Measurements from ENCODE around the gene RNF146. TPM values are rescaled to one million over a fixed set of nuclear protein-coding genes. Genes with fewer than 3 reads are reported as not detected.
A peak's percentile ranks its signal among the peaks of the same experiment; 100 is the strongest.

The RNF146 gene
- total and polyA plus RNA-seq, 5 donors from 2014 or later = 7.9 to 17.5 (median 14.0) TPM

DNA sequence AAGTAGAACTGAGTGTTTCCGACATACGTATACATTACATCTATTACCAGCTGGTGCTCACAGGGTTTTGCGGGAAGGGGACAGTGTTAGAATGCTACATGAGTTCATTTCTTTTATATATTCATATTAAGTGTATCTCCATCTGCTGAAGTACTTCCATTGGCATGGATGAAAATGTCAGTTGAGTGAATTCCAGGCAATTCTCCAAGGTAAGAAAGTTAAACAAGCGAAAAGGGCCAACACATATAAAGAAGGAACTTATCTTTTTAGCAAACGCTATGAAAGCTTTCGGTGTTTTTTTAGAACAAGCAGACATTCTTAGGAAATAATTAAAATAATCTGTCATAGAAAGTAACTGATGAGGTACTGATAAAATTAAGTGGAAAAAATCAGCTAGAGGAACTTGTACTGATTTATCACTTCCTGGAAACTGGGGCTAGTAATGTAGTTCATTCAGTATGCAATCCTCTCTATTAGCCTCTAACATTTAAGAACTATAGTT, 34.6 kb downstream of the RNF146 start:
- Mint-ChIP-seq H3K27ac (peak overlapping the region in 2 of 3 donors; percentile 15 to 43), H3K4me1 (peaks cover 31 to 43% (median 39%) of the 10 kb centered on the region in 4 donors), H3K36me3 (peaks cover 13% of the 10 kb centered on the region), H3K4me3 (no peak overlapping the region), H3K27me3 (no peaks in the 10 kb centered on the region), H3K9me3 (no peaks in the 10 kb centered on the region)
- Histone ChIP-seq H3K9me3 (ENCODE audit: control insufficient read depth in 2 of 2, low read length in 2 of 2) (no peaks in the 10 kb centered on the region), H3K4me3 (ENCODE audit: low read depth, low read length) (no peak overlapping the region), H3K4me1 (ENCODE audit: control insufficient read depth, insufficient read depth, low read length, poor library complexity, severe bottlenecking) (peaks cover 10% of the 10 kb centered on the region), H3K36me3 (ENCODE audit: control insufficient read depth, insufficient read depth, low read length) (peaks cover 10% of the 10 kb centered on the region), H3K27ac (ENCODE audit: insufficient read depth, low read length, poor library complexity, severe bottlenecking) (peak overlapping the region; percentile 6), H3K27me3 (ENCODE audit: control insufficient read depth, insufficient read depth, low read length) (no peaks in the 10 kb centered on the region)
- peak in 1 of 3 donors; percentile 8 for DNase-seq
- ATAC-seq (ENCODE audit: low read depth in 2 of 2) = no peak

DNA sequence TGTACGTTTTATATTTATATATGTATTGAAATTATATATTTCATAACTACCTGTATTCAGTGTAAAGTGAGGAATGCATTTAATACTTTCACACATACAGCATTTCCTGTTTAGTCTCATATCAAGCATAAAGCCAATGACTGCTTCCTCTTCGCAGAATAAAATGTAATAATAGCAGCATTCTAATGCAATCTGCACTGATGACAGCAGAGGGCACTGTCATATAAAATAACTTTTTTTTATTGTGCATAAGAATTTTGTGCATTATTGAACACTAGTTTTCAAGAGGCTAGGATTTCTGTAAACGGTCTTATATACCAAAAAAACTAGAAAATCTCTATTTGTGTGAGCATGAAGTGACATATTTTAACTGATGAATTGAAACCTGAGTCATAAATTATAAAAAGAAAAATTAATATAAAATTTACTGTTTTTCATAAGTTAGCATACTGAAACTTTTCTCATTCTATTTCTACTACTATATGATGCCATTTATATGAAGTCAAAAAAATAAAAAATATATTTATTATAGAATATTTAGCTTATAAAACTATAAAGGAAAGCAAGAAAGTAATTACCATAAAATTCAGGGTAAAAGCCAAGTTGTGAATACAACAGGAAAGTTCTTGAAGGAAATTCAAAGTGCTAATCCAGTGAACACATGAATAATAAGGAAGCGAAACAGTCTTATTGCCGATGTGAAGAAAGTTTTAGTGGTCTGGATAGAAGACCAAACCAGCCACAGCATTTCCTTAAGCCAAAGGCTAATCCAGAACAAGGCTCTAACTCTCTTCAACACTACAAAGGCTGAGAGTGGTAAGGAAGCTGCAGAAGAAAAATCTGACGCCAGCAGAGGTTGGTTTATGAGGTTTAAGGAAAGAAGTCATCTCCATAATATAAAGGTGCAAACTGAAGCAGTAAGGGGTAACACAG, 36.3 kb downstream of the RNF146 start:
- H3K9me3 ChIP-seq (ENCODE audit: control insufficient read depth in 2 of 2, low read length in 2 of 2) = no peaks in the 10 kb centered on the region
- H3K36me3 ChIP-seq (ENCODE audit: control insufficient read depth, insufficient read depth, low read length) = peaks cover 11% of the 10 kb centered on the region
- peaks cover 21% of the 10 kb centered on the region for H3K36me3 Mint-ChIP-seq
- peaks cover 0 to 4% (median 1%) of the 10 kb centered on the region in 7 donors for H3K9me3 Mint-ChIP-seq
- no peaks in the 10 kb centered on the region for H3K27me3 Mint-ChIP-seq
- no peak overlapping the region for H3K4me3 Mint-ChIP-seq
- peaks cover 10% of the 10 kb centered on the region for H3K4me1 ChIP-seq (ENCODE audit: control insufficient read depth, insufficient read depth, low read length, poor library complexity, severe bottlenecking)
- no peaks in the 10 kb centered on the region for H3K27me3 ChIP-seq (ENCODE audit: control insufficient read depth, insufficient read depth, low read length)
- ATAC-seq (ENCODE audit: low read depth in 2 of 2) (peak; percentile 92), DNase-seq (peak; percentile 15 to 78 (median 61))
- no peak overlapping the region for H3K4me3 ChIP-seq (ENCODE audit: low read depth, low read length)
- no peak overlapping the region for H3K27ac Mint-ChIP-seq
- H3K27ac ChIP-seq (ENCODE audit: insufficient read depth, low read length, poor library complexity, severe bottlenecking) = no peak overlapping the region
- H3K4me1 Mint-ChIP-seq = peaks cover 44 to 56% (median 45%) of the 10 kb centered on the region in 4 donors

DNA sequence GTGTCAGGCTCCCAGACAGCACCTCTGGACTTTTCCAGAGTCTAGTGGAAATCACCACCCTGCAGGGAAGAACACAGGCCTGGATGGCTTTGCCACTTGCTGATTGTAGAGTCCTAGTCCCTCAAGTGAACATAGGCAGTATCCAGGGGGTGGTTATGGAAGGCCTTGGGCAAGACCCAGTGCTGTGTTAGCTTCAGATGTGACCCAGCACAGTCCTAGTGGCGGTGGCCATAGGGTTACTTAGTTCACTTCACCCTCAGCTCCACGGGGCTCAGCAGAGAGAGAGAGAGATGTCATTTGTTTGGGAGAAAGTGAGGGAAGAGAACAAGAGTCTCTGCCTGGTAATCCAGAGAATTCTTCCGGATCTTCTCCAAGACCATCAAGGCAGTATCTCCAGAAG, 37.3 kb downstream of the RNF146 start:
- peaks cover 10% of the 10 kb centered on the region for H3K4me1 ChIP-seq (ENCODE audit: control insufficient read depth, insufficient read depth, low read length, poor library complexity, severe bottlenecking)
- H3K9me3 ChIP-seq (ENCODE audit: control insufficient read depth in 2 of 2, low read length in 2 of 2) = peaks cover 0 to 3% of the 10 kb centered on the region in 2 experiments
- H3K27ac ChIP-seq (ENCODE audit: insufficient read depth, low read length, poor library complexity, severe bottlenecking) = no peak overlapping the region
- H3K4me1 Mint-ChIP-seq = peaks cover 46 to 62% (median 52%) of the 10 kb centered on the region in 4 donors
- no peaks in the 10 kb centered on the region for H3K27me3 Mint-ChIP-seq
- peak overlapping the region in 1 of 3 donors; percentile 62 for H3K27ac Mint-ChIP-seq
- DNase-seq (no peak), ATAC-seq (ENCODE audit: low read depth in 2 of 2) (no peak)
- peaks cover 18% of the 10 kb centered on the region for H3K36me3 ChIP-seq (ENCODE audit: control insufficient read depth, insufficient read depth, low read length)
- no peaks in the 10 kb centered on the region for H3K27me3 ChIP-seq (ENCODE audit: control insufficient read depth, insufficient read depth, low read length)
- H3K4me3 ChIP-seq (ENCODE audit: low read depth, low read length) = no peak overlapping the region
- H3K4me3 Mint-ChIP-seq = no peak overlapping the region
- peaks cover 0 to 9% (median 2%) of the 10 kb centered on the region in 7 donors for H3K9me3 Mint-ChIP-seq
- peaks cover 29% of the 10 kb centered on the region for H3K36me3 Mint-ChIP-seq

DNA sequence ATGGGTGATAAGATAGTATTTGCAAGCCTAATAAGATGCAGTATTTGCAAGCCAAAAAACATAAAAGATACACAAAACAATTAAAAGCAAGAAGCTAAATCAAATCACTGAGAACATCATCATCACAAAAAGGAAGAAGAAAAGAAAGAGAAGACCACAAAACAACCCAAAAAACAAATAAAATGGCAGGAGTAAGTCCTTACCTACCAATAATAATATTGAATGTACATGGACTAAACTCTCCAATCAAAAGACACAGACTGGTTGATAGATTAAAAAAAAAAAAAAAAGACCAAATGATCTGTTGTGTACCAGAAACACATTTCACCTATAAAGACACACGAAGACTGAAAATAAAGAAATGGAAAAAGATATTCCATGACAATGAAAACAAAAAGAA, 39.1 kb downstream of the RNF146 start:
- Histone ChIP-seq H3K27ac (ENCODE audit: insufficient read depth, low read length, poor library complexity, severe bottlenecking) (no peak overlapping the region), H3K36me3 (ENCODE audit: control insufficient read depth, insufficient read depth, low read length) (peaks cover 20% of the 10 kb centered on the region), H3K27me3 (ENCODE audit: control insufficient read depth, insufficient read depth, low read length) (no peaks in the 10 kb centered on the region), H3K4me3 (ENCODE audit: low read depth, low read length) (no peak overlapping the region), H3K9me3 (ENCODE audit: control insufficient read depth in 2 of 2, low read length in 2 of 2) (peaks cover 0 to 3% of the 10 kb centered on the region in 2 experiments), H3K4me1 (ENCODE audit: control insufficient read depth, insufficient read depth, low read length, poor library complexity, severe bottlenecking) (peaks cover 10% of the 10 kb centered on the region)
- Mint-ChIP-seq H3K4me3 (no peak overlapping the region), H3K27me3 (no peaks in the 10 kb centered on the region), H3K36me3 (peaks cover 41% of the 10 kb centered on the region), H3K9me3 (peaks cover 0 to 9% (median 4%) of the 10 kb centered on the region in 7 donors), H3K4me1 (peaks cover 54 to 68% (median 61%) of the 10 kb centered on the region in 4 donors), H3K27ac (no peak overlapping the region)
- no peak for ATAC-seq (ENCODE audit: low read depth in 2 of 2)
- no peak for DNase-seq

DNA sequence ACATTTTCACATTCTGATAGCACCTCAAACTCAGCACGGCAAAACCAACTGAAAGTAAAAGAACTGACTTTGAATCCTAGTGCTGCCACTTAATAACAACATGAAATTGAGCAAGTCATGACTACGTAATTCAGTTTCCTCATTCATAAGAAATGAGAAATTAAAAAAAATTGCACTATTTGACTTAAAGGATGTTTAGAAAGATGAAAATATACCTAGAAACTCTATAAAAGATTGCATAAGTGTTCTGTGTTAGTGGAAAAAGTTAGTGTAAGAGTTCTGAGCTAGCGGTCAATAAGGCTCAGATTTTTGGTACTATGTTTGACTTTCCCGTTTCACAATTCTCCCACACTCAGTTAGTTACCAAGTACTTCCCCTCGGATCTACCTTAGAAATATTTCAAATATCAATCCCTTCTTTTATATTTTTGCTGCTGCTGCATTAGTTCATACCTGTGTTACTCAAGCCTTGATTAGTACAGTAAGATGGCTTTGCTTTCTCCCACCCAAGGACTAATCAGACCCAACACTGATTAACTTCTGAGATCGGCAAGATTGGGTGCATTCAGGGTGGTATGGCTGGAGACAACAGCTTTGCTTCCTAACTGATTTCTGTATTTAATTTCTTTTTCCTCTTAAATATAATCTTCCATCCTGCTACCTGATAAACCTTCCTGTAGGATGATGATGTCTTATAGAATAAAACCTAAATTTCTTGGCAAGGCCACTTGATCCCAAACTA, 50.9 kb downstream of the RNF146 start:
- Mint-ChIP-seq H3K27me3 (no peaks in the 10 kb centered on the region), H3K36me3 (peaks cover 29% of the 10 kb centered on the region), H3K9me3 (no peaks in the 10 kb centered on the region), H3K27ac (peak overlapping the region in 2 of 3 donors; percentile 34 to 77), H3K4me1 (peaks cover 26 to 32% (median 27%) of the 10 kb centered on the region in 4 donors), H3K4me3 (no peak overlapping the region)
- DNase-seq (no peak), ATAC-seq (ENCODE audit: low read depth in 2 of 2) (no peak)
- Histone ChIP-seq H3K4me1 (ENCODE audit: control insufficient read depth, insufficient read depth, low read length, poor library complexity, severe bottlenecking) (no peaks in the 10 kb centered on the region), H3K36me3 (ENCODE audit: control insufficient read depth, insufficient read depth, low read length) (peaks cover 21% of the 10 kb centered on the region), H3K27ac (ENCODE audit: insufficient read depth, low read length, poor library complexity, severe bottlenecking) (no peak overlapping the region), H3K9me3 (ENCODE audit: control insufficient read depth in 2 of 2, low read length in 2 of 2) (no peaks in the 10 kb centered on the region), H3K27me3 (ENCODE audit: control insufficient read depth, insufficient read depth, low read length) (no peaks in the 10 kb centered on the region), H3K4me3 (ENCODE audit: low read depth, low read length) (no peak overlapping the region)

DNA sequence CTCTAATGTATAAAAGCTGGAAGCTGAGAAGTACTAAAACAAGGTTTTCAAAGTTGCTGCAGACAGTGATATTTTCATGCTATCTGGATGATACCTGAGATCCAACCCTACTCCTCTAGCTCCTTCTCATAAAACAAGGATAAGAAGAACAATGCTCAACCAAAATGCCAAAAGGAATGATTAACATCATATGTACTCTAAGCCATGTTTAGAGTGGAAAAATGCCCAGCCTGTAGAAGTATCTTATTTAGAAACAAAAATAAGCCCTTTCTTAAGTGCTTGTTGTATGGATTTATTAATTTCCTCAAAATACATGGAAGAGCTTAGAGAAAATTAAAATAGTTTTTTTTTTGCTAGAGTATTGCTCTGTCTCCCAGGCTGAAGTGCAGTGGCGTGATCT, 53.0 kb downstream of the RNF146 start:
- H3K36me3 Mint-ChIP-seq = peaks cover 35% of the 10 kb centered on the region
- H3K4me3 Mint-ChIP-seq = no peak overlapping the region

DNA sequence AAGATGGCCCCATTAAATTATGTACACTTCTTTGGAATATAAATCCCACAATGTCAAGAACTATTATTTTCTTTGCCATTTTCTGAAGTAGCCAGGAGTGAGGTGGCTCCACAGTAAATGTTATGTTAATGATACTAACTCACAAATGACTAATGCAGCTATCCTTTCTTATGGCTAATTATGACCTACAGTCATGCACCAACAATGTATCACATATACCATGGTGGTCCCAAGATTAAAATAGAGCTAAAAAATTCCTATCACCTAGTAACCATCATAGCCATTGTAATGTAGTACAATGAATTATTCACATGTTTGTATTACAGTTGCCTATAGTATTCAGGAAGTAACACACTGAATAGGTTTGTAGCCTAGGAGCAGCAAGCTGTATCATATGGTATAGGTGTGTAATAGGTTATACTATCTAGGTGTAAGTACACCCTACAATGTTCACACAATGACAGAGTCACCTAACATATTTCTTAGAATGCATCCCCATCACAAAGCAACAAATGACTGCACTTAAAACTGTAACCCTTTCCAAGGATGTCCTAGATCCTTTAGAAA, 61.5 kb downstream of the RNF146 start:
- H3K9me3 ChIP-seq (ENCODE audit: control insufficient read depth in 2 of 2, low read length in 2 of 2) = no peaks in the 10 kb centered on the region
- no peak for DNase-seq
- Mint-ChIP-seq H3K27me3 (no peaks in the 10 kb centered on the region), H3K4me3 (peak overlapping the region in 1 of 4 donors; percentile 34), H3K9me3 (no peaks in the 10 kb centered on the region), H3K36me3 (peaks cover 38% of the 10 kb centered on the region), H3K4me1 (peaks cover 14 to 20% (median 18%) of the 10 kb centered on the region in 4 donors), H3K27ac (no peak overlapping the region)
- peaks cover 24% of the 10 kb centered on the region for H3K36me3 ChIP-seq (ENCODE audit: control insufficient read depth, insufficient read depth, low read length)
- H3K4me1 ChIP-seq (ENCODE audit: control insufficient read depth, insufficient read depth, low read length, poor library complexity, severe bottlenecking) = no peaks in the 10 kb centered on the region
- no peaks in the 10 kb centered on the region for H3K27me3 ChIP-seq (ENCODE audit: control insufficient read depth, insufficient read depth, low read length)
- no peak overlapping the region for H3K27ac ChIP-seq (ENCODE audit: insufficient read depth, low read length, poor library complexity, severe bottlenecking)
- H3K4me3 ChIP-seq (ENCODE audit: low read depth, low read length) = no peak overlapping the region
- no peak for ATAC-seq (ENCODE audit: low read depth in 2 of 2)

More for the DNA sequence above, 53.0 kb downstream of the RNF146 start:
- Mint-ChIP-seq H3K27me3 (no peaks in the 10 kb centered on the region), H3K27ac (peak overlapping the region in 1 of 3 donors; percentile 52), H3K4me1 (peaks cover 23 to 39% (median 28%) of the 10 kb centered on the region in 4 donors), H3K9me3 (no peaks in the 10 kb centered on the region)
- DNase-seq (no peak), ATAC-seq (ENCODE audit: low read depth in 2 of 2) (no peak)
- Histone ChIP-seq H3K27me3 (ENCODE audit: control insufficient read depth, insufficient read depth, low read length) (no peaks in the 10 kb centered on the region), H3K27ac (ENCODE audit: insufficient read depth, low read length, poor library complexity, severe bottlenecking) (no peak overlapping the region), H3K4me1 (ENCODE audit: control insufficient read depth, insufficient read depth, low read length, poor library complexity, severe bottlenecking) (no peaks in the 10 kb centered on the region), H3K36me3 (ENCODE audit: control insufficient read depth, insufficient read depth, low read length) (peaks cover 17% of the 10 kb centered on the region), H3K4me3 (ENCODE audit: low read depth, low read length) (no peak overlapping the region), H3K9me3 (ENCODE audit: control insufficient read depth in 2 of 2, low read length in 2 of 2) (no peaks in the 10 kb centered on the region)

All from CD4-positive, CD25-positive, alpha-beta regulatory T cell (primary cell).